ENCODE measurements around the gene PRAMEF13. TPM values are rescaled to one million over a fixed set of nuclear protein-coding genes. Genes with fewer than 3 reads are reported as not detected.

Gene PRAMEF13
- total RNA-seq, 2 experiments from 2014 or later = not detected

Other genes with a start within 250 kb of the PRAMEF13 start
- gene PRAMEF27, start 144.8 kb downstream of the PRAMEF13 start, total RNA-seq = not detected
- not detected for gene HNRNPCL3, start 140.6 kb downstream of the PRAMEF13 start, total RNA-seq
- not detected for gene PRAMEF25, start 130.6 kb downstream of the PRAMEF13 start, total RNA-seq
- not detected for gene HNRNPCL2, start 84.6 kb downstream of the PRAMEF13 start, total RNA-seq
- not detected for gene PRAMEF26, start 45.4 kb downstream of the PRAMEF13 start, total RNA-seq
- not detected for gene HNRNPCL4, start 35.8 kb downstream of the PRAMEF13 start, total RNA-seq
- gene PRAMEF9, start 29.6 kb downstream of the PRAMEF13 start, total RNA-seq = not detected
- not detected for gene PRAMEF18, start 24.7 kb upstream of the PRAMEF13 start, total RNA-seq
- not detected for gene PRAMEF5, start 52.8 kb upstream of the PRAMEF13 start, total RNA-seq
- gene PRAMEF8, start 83.7 kb upstream of the PRAMEF13 start, total RNA-seq = not detected
- not detected for gene PRAMEF33, start 102.1 kb upstream of the PRAMEF13 start, total RNA-seq
- gene PRAMEF15, start 114.2 kb upstream of the PRAMEF13 start, total RNA-seq = not detected
- not detected for gene PRAMEF14, start 145.7 kb upstream of the PRAMEF13 start, total RNA-seq
- gene PRAMEF19, start 170.5 kb upstream of the PRAMEF13 start, total RNA-seq = not detected
- gene PRAMEF17, start 188.2 kb upstream of the PRAMEF13 start, total RNA-seq = not detected
- not detected for gene PRAMEF20, start 209.0 kb upstream of the PRAMEF13 start, total RNA-seq